CD14-positive monocyte (primary cell): ENCODE data around the gene KIRREL3. TPM values are rescaled to one million over a fixed set of nuclear protein-coding genes. Genes with fewer than 3 reads are reported as not detected.

Source experiments
- DNase-seq, 3 donors: peaks; one replicate each; pipeline ENCODE4 v3.0.0-alpha.2; 2011 to 2022
- H2AFZ ChIP-seq: 2 replicates; pipeline ENCODE4 v1.6.0; 2012; ENCODE audit warnings: mild to moderate bottlenecking, low read depth, low read length, inconsistent platforms; ENCODE audit not compliant: insufficient read depth, poor library complexity, severe bottlenecking
- H3K27ac ChIP-seq, 2 donors: 1 replicate in 1 of 2; 2 replicates in 1 of 2; pipeline ENCODE4 v1.5.1; 2012 to 2013; ENCODE audit warnings: low read length in 2 of 2, control low read depth in 1 of 2, inconsistent platforms in 1 of 2, low read depth in 1 of 2, mild to moderate bottlenecking in 1 of 2
- H3K27me3 ChIP-seq, 2 donors: one replicate each; pipeline versions ENCODE4 v1.6.0 to v1.6.1; 2011 to 2013; ENCODE audit warnings: low read length in 2 of 2; ENCODE audit not compliant: control insufficient read depth in 2 of 2, insufficient read depth in 2 of 2
- H3K36me3 ChIP-seq, 2 donors: replicated peaks in 1 of 2; 1 replicate in 1 of 2; 2 replicates in 1 of 2; pipeline versions ENCODE4 v1.5.1 to v1.6.1; 2012 to 2013; ENCODE audit warnings: low read length in 2 of 2, control low read depth in 1 of 2, inconsistent platforms in 1 of 2, mild to moderate bottlenecking in 1 of 2; ENCODE audit not compliant: insufficient read depth in 2 of 2, control insufficient read depth in 1 of 2
- H3K4me1 ChIP-seq, 2 donors: 1 replicate in 1 of 2; 2 replicates in 1 of 2; pipeline versions ENCODE4 v1.5.1 to v1.6.1; 2012 to 2013; ENCODE audit warnings: low read length in 2 of 2, control low read depth in 1 of 2, inconsistent platforms in 1 of 2, mild to moderate bottlenecking in 1 of 2, moderate library complexity in 1 of 2; ENCODE audit not compliant: insufficient read depth in 2 of 2, control insufficient read depth in 1 of 2
- H3K4me2 ChIP-seq: replicated peaks from 2 replicates; pipeline ENCODE3; 2012; ENCODE audit warnings: low read length, moderate library complexity, mild to moderate bottlenecking; ENCODE audit not compliant: poor library complexity, severe bottlenecking; ENCODE audit errors: extremely low read depth
- H3K4me3 ChIP-seq, 3 experiments: fragments of 200-600 bp in 1 of 3; sonication (generic) in 1 of 3; replicated peaks in 1 of 3; 1 replicate in 2 of 3; 2 replicates in 1 of 3; pipeline ENCODE4 v1.5.1; 2011 to 2013; ENCODE audit warnings: low read length in 3 of 3, mild to moderate bottlenecking in 3 of 3, control low read depth in 2 of 3, low read depth in 2 of 3, inconsistent platforms in 1 of 3, moderate library complexity in 1 of 3
- H3K79me2 ChIP-seq: 2 replicates; pipeline ENCODE4 v1.6.0; 2012; ENCODE audit warnings: mild to moderate bottlenecking, control low read depth, inconsistent platforms, low read length, moderate library complexity; ENCODE audit not compliant: insufficient read depth
- H3K9ac ChIP-seq: 2 replicates; pipeline ENCODE4 v1.6.0; 2017; ENCODE audit warnings: low read length, mild to moderate bottlenecking; ENCODE audit not compliant: insufficient read depth, poor library complexity, severe bottlenecking
- H3K9me3 ChIP-seq, 2 donors: replicated peaks in 1 of 2; 1 replicate in 1 of 2; 2 replicates in 1 of 2; pipeline versions ENCODE4 v1.5.1 to v1.6.1; 2012 to 2013; ENCODE audit warnings: low read length in 2 of 2, control low read depth in 1 of 2; ENCODE audit not compliant: control insufficient read depth in 1 of 2, insufficient read depth in 1 of 2
- H4K20me1 ChIP-seq: 2 replicates; pipeline ENCODE4 v1.6.0; 2012; ENCODE audit warnings: mild to moderate bottlenecking, low read length, control low read depth, moderate library complexity; ENCODE audit not compliant: insufficient read depth
- H3K27ac Mint-ChIP-seq, 7 donors: one replicate each; pipeline ENCODE4 v1.8.0; 2020; ENCODE audit warnings: mild to moderate bottlenecking in 7 of 7, mixed read lengths in 7 of 7, moderate library complexity in 6 of 7, inconsistent platforms in 2 of 7
- H3K27me3 Mint-ChIP-seq, 3 donors: one replicate each; pipeline ENCODE4 v1.8.0; 2021 to 2022; ENCODE audit warnings: low read depth in 3 of 3, mild to moderate bottlenecking in 3 of 3, mixed read lengths in 3 of 3, moderate library complexity in 3 of 3, inconsistent platforms in 1 of 3
- H3K36me3 Mint-ChIP-seq, 2 donors: one replicate each; pipeline ENCODE4 v1.8.0; 2020; ENCODE audit warnings: mixed read lengths in 2 of 2, inconsistent platforms in 1 of 2, mild to moderate bottlenecking in 1 of 2
- H3K4me1 Mint-ChIP-seq: one replicate; pipeline ENCODE4 v1.8.0; 2020; ENCODE audit warnings: mild to moderate bottlenecking, mixed read lengths
- H3K4me3 Mint-ChIP-seq, 2 donors: one replicate each; pipeline ENCODE4 v1.8.0; 2020; ENCODE audit warnings: mild to moderate bottlenecking in 2 of 2, mixed read lengths in 2 of 2, moderate library complexity in 1 of 2
- H3K9me3 Mint-ChIP-seq, 7 donors: one replicate each; pipeline ENCODE4 v1.8.0; 2020 to 2022; ENCODE audit warnings: mixed read lengths in 7 of 7, mild to moderate bottlenecking in 6 of 7, moderate library complexity in 6 of 7, inconsistent platforms in 2 of 7
- CTCF ChIP-seq: fragments of 200-600 bp; IDR thresholded peaks from one replicate; pipeline ENCODE4 v1.8.0; 2022; ENCODE audit warnings: antibody characterized with exemption, mild to moderate bottlenecking
- WGBS: methylation state at CpG from one replicate; pipeline ENCODE4 v1.1.5; 2013; ENCODE audit warnings: missing lambda C conversion rate; ENCODE audit not compliant: insufficient coverage; 5-methylcytosine and 5-hydroxymethylcytosine counted together
- intact Hi-C, 2 donors: fragments of 100-400 bp; cut with micrococcal nuclease; formaldehyde crosslinking; loops; one replicate each; pipeline versions ENCODE4 v1.15.0 to v1.15.1; 2023
- polyA plus RNA-seq, 3 donors: library from polyadenylated mRNA; depleted of rRNA in 1 of 3; unstranded in 2 of 3; stranded (reverse) in 1 of 3; fragments of 300-500 nt in 2 of 3; fragments of >200 nt in 1 of 3; fragmentation: Illumina TruSeq in 2 of 3; gene quantifications; 1 replicate in 2 of 3; 2 replicates in 1 of 3; pipeline ENCODE4 v1.2.3, GENCODE V29; 2012 to 2021

The KIRREL3 gene
- polyA plus RNA-seq, 3 donors, result not detected

DNA sequence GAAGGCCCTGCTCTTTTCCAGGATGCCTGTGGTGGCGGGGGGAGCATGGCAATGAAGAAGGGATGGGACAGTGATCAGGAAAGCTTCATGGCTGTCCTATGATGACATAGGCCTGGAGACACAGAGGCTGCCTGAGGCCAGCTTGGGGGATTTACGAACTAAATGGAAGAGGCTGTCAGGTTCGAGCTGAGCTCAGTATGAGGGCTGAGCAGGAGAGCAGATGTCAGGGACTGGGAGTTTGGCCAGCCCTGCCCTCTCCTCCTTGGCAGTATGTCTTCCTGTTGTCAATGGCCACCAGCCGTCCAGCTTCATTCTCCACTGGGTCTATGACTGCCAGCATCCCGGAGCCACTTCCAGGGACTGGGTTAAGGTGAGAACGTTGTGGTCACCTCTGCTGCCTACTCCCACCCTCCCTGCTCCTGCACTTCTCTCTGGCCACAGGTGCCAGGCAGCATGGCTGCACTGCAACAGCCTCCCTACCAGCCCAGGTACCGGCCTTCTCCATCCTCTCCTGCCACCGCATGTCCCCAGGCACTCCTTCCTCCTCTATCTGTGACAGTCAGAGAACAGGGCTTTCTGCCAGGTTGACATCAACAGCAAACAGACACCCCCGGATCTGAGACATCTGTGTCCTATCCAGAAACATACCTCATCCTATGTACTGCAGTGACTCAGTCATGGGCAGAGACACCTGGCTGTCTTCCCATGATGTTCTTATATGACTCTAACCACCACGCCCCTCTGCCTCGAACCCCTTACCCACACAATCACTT, 75.1 kb downstream of the KIRREL3 start:
- Mint-ChIP-seq H3K4me3 (no peak overlapping the region), H3K9me3 (peaks cover 0 to 11% (median 3%) of the 10 kb centered on the region in 7 donors), H3K4me1 (peaks cover 17% of the 10 kb centered on the region), H3K27me3 (peaks cover 2 to 6% (median 2%) of the 10 kb centered on the region in 3 donors), H3K27ac (no peak overlapping the region), H3K36me3 (no peaks in the 10 kb centered on the region)
- H2AFZ ChIP-seq, result no peak overlapping the region
- WGBS, result 95% methylated on average over 9 of the region's 11 CpGs
- H3K9me3 ChIP-seq, result peaks cover 0 to 8% of the 10 kb centered on the region in 2 donors
- H4K20me1 ChIP-seq, result no peaks in the 10 kb centered on the region
- no peaks in the 10 kb centered on the region for H3K79me2 ChIP-seq
- H3K27me3 ChIP-seq, result no peaks in the 10 kb centered on the region
- H3K4me1 ChIP-seq, result peaks cover 0 to 24% of the 10 kb centered on the region in 2 donors
- H3K9ac ChIP-seq, result no peak overlapping the region
- intact Hi-C loops, result no loop called here
- no peak overlapping the region for H3K4me3 ChIP-seq
- no peak for TF ChIP-seq CTCF
- no peak for DNase-seq
- H3K27ac ChIP-seq, result no peak overlapping the region
- H3K4me2 ChIP-seq, result no peak overlapping the region
- H3K36me3 ChIP-seq, result no peaks in the 10 kb centered on the region

GRCh38 chr11:126924376-126925040, 76.1 kb downstream of the KIRREL3 start:
- Mint-ChIP-seq H3K9me3 (peaks cover 0 to 11% (median 3%) of the 10 kb centered on the region in 7 donors), H3K27ac (peak overlapping the region in 1 of 7 donors; percentile 33), H3K4me1 (peaks cover 11% of the 10 kb centered on the region), H3K4me3 (no peak overlapping the region), H3K36me3 (no peaks in the 10 kb centered on the region), H3K27me3 (peaks cover 1 to 6% (median 2%) of the 10 kb centered on the region in 3 donors)
- H3K79me2 ChIP-seq, result no peaks in the 10 kb centered on the region
- H3K4me2 ChIP-seq, result no peak overlapping the region
- no peak overlapping the region for H3K4me3 ChIP-seq
- no peaks in the 10 kb centered on the region for H3K27me3 ChIP-seq
- no peak overlapping the region for H3K27ac ChIP-seq
- no peak overlapping the region for H3K9ac ChIP-seq
- TF ChIP-seq CTCF, result no peak
- H4K20me1 ChIP-seq, result no peaks in the 10 kb centered on the region
- no peaks in the 10 kb centered on the region for H3K36me3 ChIP-seq
- no peak for DNase-seq
- WGBS, result no CpG with 5 or more reads among the region's 5 CpGs
- intact Hi-C loops, result no loop called here
- peaks cover 0 to 8% of the 10 kb centered on the region in 2 donors for H3K9me3 ChIP-seq
- H3K4me1 ChIP-seq, result peaks cover 0 to 24% of the 10 kb centered on the region in 2 donors
- no peak overlapping the region for H2AFZ ChIP-seq
